Ovary (tissue), 9 donors: ENCODE results near the gene NAGPA. TPM values are rescaled to one million over a fixed set of nuclear protein-coding genes. Genes with fewer than 3 reads are reported as not detected.

Experiments used
- DNase-seq, 5 donors: peaks; one replicate each; pipeline ENCODE4 v3.0.0-alpha.2; 2019 to 2020
- H3K27ac ChIP-seq, 2 donors: fragments of 200-600 bp; one replicate each; pipeline versions ENCODE4 v1.5.1 to v1.8.0; 2019 to 2022
- H3K27me3 ChIP-seq: fragments of 200-600 bp; one replicate; pipeline ENCODE4 v1.8.0; 2022
- H3K36me3 ChIP-seq: fragments of 200-600 bp; sonication (generic); one replicate; pipeline ENCODE4 v1.5.1; 2019
- H3K4me1 ChIP-seq: one replicate; pipeline ENCODE4 v1.8.1; 2013; ENCODE audit warnings: mild to moderate bottlenecking, moderate library complexity; ENCODE audit not compliant: insufficient read depth
- H3K4me3 ChIP-seq: fragments of 200-600 bp; sonication (generic); one replicate; pipeline ENCODE4 v1.5.1; 2017
- H3K9me3 ChIP-seq, 2 donors: fragments of 200-600 bp in 1 of 2; sonication (generic) in 1 of 2; one replicate each; pipeline versions ENCODE4 v1.5.1 to v1.8.1; 2013 to 2019; ENCODE audit warnings: mild to moderate bottlenecking in 1 of 2, moderate library complexity in 1 of 2
- EP300 ChIP-seq: sonication (generic); formaldehyde crosslinking; IDR thresholded peaks from one replicate; pipeline ENCODE4 v1.6.1; 2017; ENCODE audit warnings: antibody characterized with exemption
- POLR2A ChIP-seq: fragments of 450-650 bp; IDR thresholded peaks from one replicate; pipeline ENCODE4 v1.6.1; 2017; ENCODE audit warnings: antibody characterized with exemption, mild to moderate bottlenecking, moderate library complexity
- WGBS, 3 donors: extraction: QIAGEN DNeasy Blood & Tissue Kit in 1 of 3; methylation state at CpG; one replicate each; pipeline versions ENCODE4 v1.1.5 to v1.1.7; 2013 to 2017; 5-methylcytosine and 5-hydroxymethylcytosine counted together
- intact Hi-C, 4 donors: fragments of 100-400 bp; cut with DNase I; formaldehyde crosslinking; loops; one replicate each; pipeline versions ENCODE4 v1.11.0 to v1.15.1; 2022 to 2023
- polyA plus RNA-seq, 2 donors: library from polyadenylated mRNA; stranded (reverse); fragments of 200-250 nt in 1 of 2; fragments of 350-450 nt in 1 of 2; fragmentation: Illumina TruSeq in 1 of 2; extraction: RNeasy Lipid Tissue Mini Kit (QIAGEN cat#74804) in 1 of 2; gene quantifications; one replicate each; pipeline ENCODE4 v1.2.3, GENCODE V29; 2013 to 2014
- total RNA-seq, 7 donors: library from RNA; depleted of rRNA in 2 of 7; stranded (reverse); fragments of >200 nt in 2 of 7; fragmentation: NEBNext Ultra II Directional in 3 of 7; extraction: Animal tissue kit (Norgen Biotek cat#: 25700) in 3 of 7; gene quantifications; one replicate each; pipeline versions ENCODE4 v1.1.0 to v1.2.4, GENCODE V29; 2016 to 2023
- TF ChIP-seq, protein P1 (sequence below), 3 donors: fragments of 450-650 bp in 2 of 3; fragments of 200-600 bp in 1 of 3; IDR thresholded peaks; one replicate each; pipeline versions ENCODE4 v1.5.1 to v1.8.0; 2016 to 2022; ENCODE audit warnings: antibody characterized with exemption in 3 of 3, mild to moderate bottlenecking in 1 of 3
- donor health status: DM: no; HTN: no; CAD: no; lungs with moderate emphysema.
- donor health status: DM: no; HTN: no; CAD: no.
- donor health status: Bipolar disorder and iron deficiency.
- donor health status: DM: yes; HTN: yes; CAD: no.
- donor health status: DM: no; HTN: no; CAD: no.
- donor health status: DM: yes; HTN: yes; CAD: no.

Gene NAGPA
- total and polyA plus RNA-seq, 9 donors, result 2.9 to 14.8 (median 7.1) TPM

- Histone ChIP-seq H3K27me3 (no peaks in the 10 kb centered on the region), H3K4me1 (no peaks in the 10 kb centered on the region), H3K36me3 (no peaks in the 10 kb centered on the region), H3K4me3 (no peak overlapping the region), H3K27ac (no peak overlapping the region), H3K9me3 (no peaks in the 10 kb centered on the region)
- intact Hi-C loops, result no loop called here
- 75 to 85% (median 79%) methylated on average over 8 of the region's 8 CpGs for WGBS, 3 donors
- no peak for DNase-seq
- TF ChIP-seq POLR2A (no peak), EP300 (no peak)
- TF ChIP-seq, protein P1, sequence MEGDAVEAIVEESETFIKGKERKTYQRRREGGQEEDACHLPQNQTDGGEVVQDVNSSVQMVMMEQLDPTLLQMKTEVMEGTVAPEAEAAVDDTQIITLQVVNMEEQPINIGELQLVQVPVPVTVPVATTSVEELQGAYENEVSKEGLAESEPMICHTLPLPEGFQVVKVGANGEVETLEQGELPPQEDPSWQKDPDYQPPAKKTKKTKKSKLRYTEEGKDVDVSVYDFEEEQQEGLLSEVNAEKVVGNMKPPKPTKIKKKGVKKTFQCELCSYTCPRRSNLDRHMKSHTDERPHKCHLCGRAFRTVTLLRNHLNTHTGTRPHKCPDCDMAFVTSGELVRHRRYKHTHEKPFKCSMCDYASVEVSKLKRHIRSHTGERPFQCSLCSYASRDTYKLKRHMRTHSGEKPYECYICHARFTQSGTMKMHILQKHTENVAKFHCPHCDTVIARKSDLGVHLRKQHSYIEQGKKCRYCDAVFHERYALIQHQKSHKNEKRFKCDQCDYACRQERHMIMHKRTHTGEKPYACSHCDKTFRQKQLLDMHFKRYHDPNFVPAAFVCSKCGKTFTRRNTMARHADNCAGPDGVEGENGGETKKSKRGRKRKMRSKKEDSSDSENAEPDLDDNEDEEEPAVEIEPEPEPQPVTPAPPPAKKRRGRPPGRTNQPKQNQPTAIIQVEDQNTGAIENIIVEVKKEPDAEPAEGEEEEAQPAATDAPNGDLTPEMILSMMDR (IDR thresholded peaks at IDR 0.05), result no peak
Observed at GRCh38 chr16:4990415-4990814, 43.3 kb downstream of the NAGPA start.

DNA sequence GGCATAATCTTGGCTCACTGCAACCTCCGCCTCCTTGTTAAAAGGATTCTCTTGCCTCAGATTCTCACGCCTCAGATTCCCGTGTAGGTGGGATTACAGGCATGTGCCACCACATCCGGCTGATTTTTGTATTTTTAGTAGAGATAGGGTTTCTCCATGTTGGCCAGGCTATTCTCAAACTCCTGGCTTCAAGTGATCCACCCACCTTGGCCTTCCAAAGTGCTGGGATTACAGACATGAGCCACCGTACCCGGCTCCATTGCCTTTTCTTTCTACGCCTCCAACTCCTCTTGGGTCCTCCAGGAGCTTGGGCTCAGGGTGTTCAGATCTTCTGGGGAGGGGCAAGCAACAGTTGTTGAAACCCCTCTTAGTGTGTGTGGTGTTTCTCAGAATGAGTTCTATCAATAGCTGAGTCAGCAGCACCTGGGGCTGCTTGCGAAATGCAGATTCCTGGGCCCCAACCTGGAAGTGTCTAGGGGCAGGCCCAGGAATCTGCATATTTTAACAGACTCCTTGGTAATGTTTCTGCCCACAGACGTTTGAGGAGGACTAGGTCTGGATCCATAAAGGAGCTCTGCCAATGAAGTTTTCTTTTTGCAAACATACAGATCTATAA is 44.2 kb downstream of the NAGPA start:
- WGBS, 3 donors, result 79 to 84% (median 83%) methylated on average over 9 of the region's 9 CpGs
- no peak overlapping the region for H3K27ac ChIP-seq
- DNase-seq, result no peak

GRCh38 chr16:4988647-4989046 is 45.1 kb downstream of the NAGPA start:
- no peaks in the 10 kb centered on the region for H3K27me3 ChIP-seq
- 83 to 88% (median 86%) methylated on average over 5 of the region's 5 CpGs for WGBS, 3 donors
- no peak for DNase-seq

More for the DNA sequence above, 44.2 kb downstream of the NAGPA start:
- TF ChIP-seq, protein P1 (IDR thresholded peaks at IDR 0.05), result no peak
- TF ChIP-seq EP300 (no peak), POLR2A (no peak)
- H3K27me3 ChIP-seq, result no peaks in the 10 kb centered on the region
- H3K36me3 ChIP-seq, result no peaks in the 10 kb centered on the region
- H3K9me3 ChIP-seq, result no peaks in the 10 kb centered on the region
- no peaks in the 10 kb centered on the region for H3K4me1 ChIP-seq
- no peak overlapping the region for H3K4me3 ChIP-seq
- intact Hi-C loops, result no loop called here

DNA sequence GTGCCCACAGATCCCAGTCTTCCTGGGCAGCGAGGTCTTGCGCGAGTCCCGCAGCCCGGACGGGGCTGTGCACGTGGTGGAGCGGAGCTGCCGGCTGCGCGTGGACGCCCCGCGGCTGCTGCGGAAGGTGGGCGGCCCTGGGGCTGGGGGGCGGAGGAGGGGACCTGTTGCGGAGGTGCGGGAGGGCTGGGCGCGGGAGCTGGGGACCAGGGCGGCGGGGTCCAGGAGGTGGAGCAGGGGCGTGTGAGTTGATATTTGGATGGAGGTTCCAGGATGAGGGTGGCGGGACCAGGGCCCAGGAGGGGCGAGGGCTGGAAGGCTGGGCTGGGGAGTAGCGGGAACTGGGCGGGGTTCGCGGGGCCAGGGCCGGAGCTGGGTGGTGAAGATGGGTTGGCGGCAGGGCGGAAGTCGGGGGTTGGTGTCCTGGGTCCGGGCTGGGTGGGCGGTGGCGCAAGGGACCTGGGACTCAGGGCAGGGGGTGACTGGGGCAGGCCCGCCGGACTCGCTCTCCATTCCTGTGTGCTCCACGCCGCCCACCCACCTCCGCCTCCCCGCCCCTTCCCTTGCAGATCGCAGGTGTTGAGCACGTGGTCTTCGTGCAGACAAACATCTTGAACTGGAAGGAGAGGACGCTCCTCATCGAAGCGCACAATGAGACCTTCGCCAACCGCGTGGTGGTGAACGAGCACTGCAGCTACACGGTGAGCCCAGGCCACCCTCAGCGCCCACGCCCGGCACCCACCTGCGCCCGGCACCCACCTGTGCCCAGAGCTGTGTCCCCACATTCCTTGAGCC is 46.0 kb downstream of the NAGPA start:
- no peak for DNase-seq
- H3K27me3 ChIP-seq, result no peaks in the 10 kb centered on the region
- H3K27ac ChIP-seq, result no peak overlapping the region
- intact Hi-C loops, result no loop called here
- no peaks in the 10 kb centered on the region for H3K36me3 ChIP-seq
- TF ChIP-seq EP300 (no peak), POLR2A (no peak)
- TF ChIP-seq, protein P1 (IDR thresholded peaks at IDR 0.05), result no peak
- 10 to 14% (median 12%) methylated on average over 51 to 60 of the region's 60 CpGs for WGBS, 3 donors
- no peaks in the 10 kb centered on the region for H3K9me3 ChIP-seq
- no peak overlapping the region for H3K4me3 ChIP-seq
- H3K4me1 ChIP-seq, result no peaks in the 10 kb centered on the region

More at GRCh38 chr16:4988647-4989046, 45.1 kb downstream of the NAGPA start:
- Histone ChIP-seq H3K36me3 (no peaks in the 10 kb centered on the region), H3K4me1 (no peaks in the 10 kb centered on the region), H3K9me3 (no peaks in the 10 kb centered on the region), H3K4me3 (no peak overlapping the region), H3K27ac (no peak overlapping the region)
- TF ChIP-seq POLR2A, result no peak
- TF ChIP-seq EP300, result no peak
- TF ChIP-seq, protein P1 (IDR thresholded peaks at IDR 0.05), result no peak
- intact Hi-C loops, result no loop called here
